HAP-1 (cell line): Measurements from ENCODE around the gene JPH3.

ENCODE experiments used
- DNase-seq, 2 experiments: peaks; one replicate each; pipeline ENCODE4 v3.0.0-alpha.2; 2016 to 2020; ENCODE audit warnings: low spot score in 2 of 2
- H3K27me3 ChIP-seq: fragments of 250-450 bp; sonication (Bioruptor Pico); 2 replicates; pipeline ENCODE4 v1.5.1; 2020; ENCODE audit warnings: low read depth, mild to moderate bottlenecking, moderate library complexity
- H3K36me3 ChIP-seq: fragments of 250-450 bp; sonication (Bioruptor Pico); replicated peaks from 2 replicates; pipeline ENCODE4 v1.5.1; 2020; ENCODE audit warnings: mild to moderate bottlenecking
- H3K4me1 ChIP-seq: fragments of 250-450 bp; sonication (Bioruptor Pico); 2 replicates; pipeline ENCODE4 v1.5.1; 2020; ENCODE audit warnings: mild to moderate bottlenecking
- H3K4me3 ChIP-seq: fragments of 250-450 bp; sonication (Bioruptor Pico); 2 replicates; pipeline ENCODE4 v1.5.1; 2020; ENCODE audit warnings: mild to moderate bottlenecking, moderate library complexity
- H3K9me3 ChIP-seq: fragments of 250-450 bp; sonication (Bioruptor Pico); 2 replicates; pipeline ENCODE4 v1.5.1; 2020; ENCODE audit warnings: mild to moderate bottlenecking, moderate library complexity
- in situ Hi-C: fragments of 300-500 bp; cut with MboI; formaldehyde crosslinking; loops from 3 replicates; pipeline ENCODE4 v1.14.3; 2020; ENCODE audit warnings: low sequenced_read_pairs, inconsistent platforms, mixed read lengths

JPH3 gene

GRCh38 chr16:87652386-87652785, 50.1 kb downstream of the JPH3 start:
- H3K9me3 ChIP-seq = no peaks in the 10 kb centered on the region
- H3K27me3 ChIP-seq = no peaks in the 10 kb centered on the region
- in situ Hi-C loops = no loop called here
- DNase-seq = no peak
- no peaks in the 10 kb centered on the region for H3K36me3 ChIP-seq
- H3K4me1 ChIP-seq = no peaks in the 10 kb centered on the region
- H3K4me3 ChIP-seq = no peak overlapping the region

DNA sequence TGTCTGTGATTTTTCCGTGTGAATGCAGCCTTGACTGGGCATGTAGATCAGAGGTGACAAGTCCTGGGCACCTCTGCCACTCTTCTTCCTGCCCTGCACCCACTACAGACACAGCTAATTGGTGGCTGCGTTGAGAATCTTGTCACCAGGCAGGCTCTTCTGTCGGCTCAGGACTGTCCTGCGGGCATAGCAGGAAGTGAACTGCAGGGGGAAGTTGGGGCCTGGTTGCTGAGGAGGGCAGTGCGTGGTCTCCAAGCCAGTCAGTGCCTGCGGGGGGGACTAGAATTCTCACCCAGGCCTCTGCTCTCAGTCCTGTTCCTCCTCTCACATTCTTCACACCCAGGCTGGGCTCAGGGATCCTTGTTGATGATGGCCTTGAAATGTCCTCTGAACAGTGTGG, 50.5 kb downstream of the JPH3 start:
- no peak for DNase-seq
- no peaks in the 10 kb centered on the region for H3K36me3 ChIP-seq
- no peaks in the 10 kb centered on the region for H3K4me1 ChIP-seq
- H3K9me3 ChIP-seq = no peaks in the 10 kb centered on the region
- H3K4me3 ChIP-seq = no peak overlapping the region
- in situ Hi-C loops = no loop called here
- no peaks in the 10 kb centered on the region for H3K27me3 ChIP-seq

- Histone ChIP-seq H3K27me3 (no peaks in the 10 kb centered on the region), H3K4me1 (no peaks in the 10 kb centered on the region)
Observed at GRCh38 chr16:87653234-87653633, 50.9 kb downstream of the JPH3 start.

DNA sequence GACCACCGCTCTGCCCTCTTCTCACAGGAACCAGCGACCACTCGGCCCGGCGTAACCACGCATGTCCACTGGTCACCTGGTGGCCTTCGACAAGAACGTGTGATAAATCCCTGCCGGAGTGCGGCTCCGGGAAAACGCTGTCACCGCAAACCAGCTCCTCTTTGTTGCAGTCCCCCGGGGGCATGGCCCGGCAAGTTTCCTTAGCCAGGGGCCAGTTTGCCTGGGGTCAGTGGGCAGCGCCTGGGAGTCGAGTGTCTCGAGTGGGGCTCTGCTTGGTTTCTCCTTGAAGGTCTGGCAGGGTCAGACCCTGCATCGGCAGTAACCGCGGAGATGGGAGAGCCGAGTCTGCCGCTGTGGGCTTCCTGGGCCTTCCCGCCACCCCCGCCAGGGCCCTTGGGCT, 52.5 kb downstream of the JPH3 start:
- in situ Hi-C loops = no loop called here
- DNase-seq = no peak
- no peaks in the 10 kb centered on the region for H3K36me3 ChIP-seq
- H3K9me3 ChIP-seq = no peaks in the 10 kb centered on the region
- H3K4me1 ChIP-seq = no peaks in the 10 kb centered on the region
- H3K4me3 ChIP-seq = no peak overlapping the region
- H3K27me3 ChIP-seq = no peaks in the 10 kb centered on the region

More at GRCh38 chr16:87653234-87653633, 50.9 kb downstream of the JPH3 start:
- no peaks in the 10 kb centered on the region for H3K36me3 ChIP-seq
- no peak overlapping the region for H3K4me3 ChIP-seq
- DNase-seq = peak in 1 of 2 experiments; percentile 25
- in situ Hi-C loops = no loop called here
- H3K9me3 ChIP-seq = no peaks in the 10 kb centered on the region

DNA sequence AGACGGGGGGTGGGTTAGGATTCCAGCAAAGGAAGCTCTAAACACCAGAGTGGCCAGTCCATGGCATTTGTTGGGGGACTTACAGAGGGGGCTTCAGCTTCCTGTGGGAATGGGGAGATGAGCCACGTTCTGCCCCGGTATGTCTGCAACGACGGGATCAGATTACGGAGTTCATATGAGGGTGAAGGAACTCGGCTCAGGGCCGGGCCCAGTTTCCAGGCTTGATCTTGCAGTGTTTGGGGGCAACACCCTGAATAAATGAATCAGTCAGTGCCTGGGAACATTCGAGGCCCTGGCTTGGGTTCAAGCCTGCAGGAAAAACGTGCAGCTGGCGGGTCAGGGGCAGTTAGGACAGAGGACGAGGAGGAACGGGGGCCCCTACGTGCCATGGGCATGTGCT, 54.0 kb downstream of the JPH3 start:
- in situ Hi-C loops = no loop called here
- DNase-seq = no peak
- no peak overlapping the region for H3K4me3 ChIP-seq
- no peaks in the 10 kb centered on the region for H3K9me3 ChIP-seq
- H3K4me1 ChIP-seq = no peaks in the 10 kb centered on the region
- no peaks in the 10 kb centered on the region for H3K27me3 ChIP-seq
- no peaks in the 10 kb centered on the region for H3K36me3 ChIP-seq

- in situ Hi-C loops = no loop called here
- DNase-seq = peak; percentile 19 to 60
- H3K9me3 ChIP-seq = no peaks in the 10 kb centered on the region
- H3K36me3 ChIP-seq = no peaks in the 10 kb centered on the region
- H3K27me3 ChIP-seq = no peaks in the 10 kb centered on the region
- no peak overlapping the region for H3K4me3 ChIP-seq
- H3K4me1 ChIP-seq = no peaks in the 10 kb centered on the region
Observed at GRCh38 chr16:87657621-87658192, 55.4 kb downstream of the JPH3 start.

GRCh38 chr16:87658564-87659225, 56.4 kb downstream of the JPH3 start:
- no peaks in the 10 kb centered on the region for H3K36me3 ChIP-seq
- no peaks in the 10 kb centered on the region for H3K27me3 ChIP-seq
- in situ Hi-C loops = no loop called here
- H3K4me3 ChIP-seq = no peak overlapping the region
- H3K9me3 ChIP-seq = no peaks in the 10 kb centered on the region
- H3K4me1 ChIP-seq = no peaks in the 10 kb centered on the region
- DNase-seq = no peak

DNA sequence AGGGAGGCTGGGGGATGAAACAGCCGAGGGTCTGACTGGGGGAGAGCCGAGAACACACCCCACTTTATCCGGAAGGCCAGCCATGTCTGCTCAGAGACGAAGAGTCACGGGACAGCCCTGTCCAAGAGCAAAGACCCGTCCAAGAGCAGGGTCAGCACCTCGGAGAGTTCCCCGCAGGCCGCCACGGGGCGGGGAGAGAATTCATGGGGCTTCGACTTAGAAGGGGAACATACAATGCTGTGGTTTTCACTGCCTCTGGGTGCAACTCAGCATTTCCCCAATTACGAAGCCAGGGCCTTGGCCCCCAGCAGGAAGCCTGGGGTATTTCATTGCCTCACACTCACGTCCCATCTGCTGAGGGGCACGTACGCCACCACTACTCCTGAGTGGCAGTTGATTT, 59.3 kb downstream of the JPH3 start:
- in situ Hi-C loops = no loop called here
- H3K27me3 ChIP-seq = no peaks in the 10 kb centered on the region
- DNase-seq = peak; percentile 3 to 74
- no peaks in the 10 kb centered on the region for H3K36me3 ChIP-seq
- H3K4me1 ChIP-seq = no peaks in the 10 kb centered on the region
- no peak overlapping the region for H3K4me3 ChIP-seq
- no peaks in the 10 kb centered on the region for H3K9me3 ChIP-seq

GRCh38 chr16:87662254-87663204, 60.2 kb downstream of the JPH3 start:
- Histone ChIP-seq H3K9me3 (no peaks in the 10 kb centered on the region), H3K27me3 (no peaks in the 10 kb centered on the region), H3K4me1 (no peaks in the 10 kb centered on the region), H3K4me3 (no peak overlapping the region), H3K36me3 (no peaks in the 10 kb centered on the region)
- no peak for DNase-seq
- in situ Hi-C loops = no loop called here

DNA sequence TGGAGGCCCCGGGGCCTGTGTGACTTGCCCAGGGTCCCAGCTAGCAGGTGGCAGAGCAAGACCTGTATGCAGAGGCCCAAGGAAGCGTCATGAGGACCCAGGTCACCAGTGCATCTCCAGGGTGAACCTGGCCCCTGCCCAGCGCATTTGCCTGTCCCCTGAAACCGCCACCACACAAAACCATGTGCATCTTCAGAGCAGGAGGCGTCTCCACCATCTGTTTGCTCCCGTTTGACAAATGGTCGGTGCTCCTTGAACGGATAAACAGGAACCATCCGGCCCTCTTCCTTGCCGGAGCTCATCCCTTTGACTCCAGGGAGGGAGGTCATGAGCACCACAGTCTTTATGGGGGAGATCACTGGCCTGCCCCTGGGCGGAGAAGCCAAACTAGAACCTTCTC, 62.5 kb downstream of the JPH3 start:
- Histone ChIP-seq H3K27me3 (no peaks in the 10 kb centered on the region), H3K4me3 (no peak overlapping the region), H3K36me3 (no peaks in the 10 kb centered on the region), H3K4me1 (no peaks in the 10 kb centered on the region), H3K9me3 (no peaks in the 10 kb centered on the region)
- in situ Hi-C loops = no loop called here
- no peak for DNase-seq

DNA sequence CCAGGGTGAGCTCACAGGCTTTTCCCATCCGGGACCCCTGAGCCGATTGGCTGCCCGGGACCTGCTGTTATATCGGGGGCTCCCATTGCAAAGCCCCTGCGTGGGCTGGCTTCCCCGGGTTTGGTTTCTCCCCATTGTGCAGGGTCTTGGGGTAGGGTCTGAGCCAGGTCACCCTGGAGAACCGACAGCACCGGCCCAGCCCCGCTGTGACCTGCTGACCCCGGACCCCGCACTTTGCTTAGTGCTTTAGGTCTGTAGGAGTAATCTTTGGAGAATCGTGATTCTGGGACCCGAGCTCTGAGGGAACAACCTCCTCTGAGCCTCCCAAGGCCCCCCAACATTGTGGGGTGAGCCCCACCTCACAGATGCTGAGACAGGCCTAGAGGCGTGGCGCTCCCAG, 62.9 kb downstream of the JPH3 start:
- no peaks in the 10 kb centered on the region for H3K27me3 ChIP-seq
- DNase-seq = no peak
- in situ Hi-C loops = no loop called here
- no peaks in the 10 kb centered on the region for H3K4me1 ChIP-seq
- no peak overlapping the region for H3K4me3 ChIP-seq
- H3K9me3 ChIP-seq = no peaks in the 10 kb centered on the region
- H3K36me3 ChIP-seq = no peaks in the 10 kb centered on the region

- no peak for DNase-seq
- no peaks in the 10 kb centered on the region for H3K4me1 ChIP-seq
- H3K27me3 ChIP-seq = no peaks in the 10 kb centered on the region
Observed at GRCh38 chr16:87666919-87667318, 64.6 kb downstream of the JPH3 start.

DNA sequence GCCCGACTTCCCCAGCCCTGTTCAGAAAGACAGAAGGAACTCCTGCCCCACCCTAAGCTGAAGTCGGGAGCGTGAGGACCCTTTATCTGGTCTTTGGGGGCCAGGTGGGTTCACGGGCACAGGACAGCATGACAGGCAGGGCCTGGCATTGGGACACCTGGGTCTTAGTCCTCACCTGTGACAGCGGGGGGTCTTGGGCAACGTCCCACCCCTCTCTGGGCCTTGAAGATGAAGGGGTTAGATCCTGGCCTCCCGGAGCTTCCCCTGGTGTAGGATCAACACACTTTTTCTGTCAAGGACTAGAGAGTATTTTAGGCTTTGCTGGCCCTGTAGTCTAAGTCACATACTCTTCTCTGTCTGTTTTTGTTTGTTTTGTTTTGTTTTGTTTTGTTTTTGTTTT, 65.1 kb downstream of the JPH3 start:
- Histone ChIP-seq H3K4me1 (no peaks in the 10 kb centered on the region), H3K4me3 (no peak overlapping the region), H3K9me3 (no peaks in the 10 kb centered on the region), H3K27me3 (no peaks in the 10 kb centered on the region), H3K36me3 (no peaks in the 10 kb centered on the region)
- in situ Hi-C loops = no loop called here
- DNase-seq = no peak

More at GRCh38 chr16:87666919-87667318, 64.6 kb downstream of the JPH3 start:
- in situ Hi-C loops = no loop called here
- Histone ChIP-seq H3K4me3 (no peak overlapping the region), H3K9me3 (no peaks in the 10 kb centered on the region), H3K36me3 (no peaks in the 10 kb centered on the region)

GRCh38 chr16:87667946-87668345, 65.6 kb downstream of the JPH3 start:
- H3K36me3 ChIP-seq = no peaks in the 10 kb centered on the region
- in situ Hi-C loops = no loop called here
- no peaks in the 10 kb centered on the region for H3K4me1 ChIP-seq
- no peak for DNase-seq
- no peaks in the 10 kb centered on the region for H3K27me3 ChIP-seq
- H3K4me3 ChIP-seq = no peak overlapping the region
- no peaks in the 10 kb centered on the region for H3K9me3 ChIP-seq
